HUES64 (cell line): ENCODE data around the gene COL13A1.

Experiments
- H3K27ac ChIP-seq: 2 replicates; pipeline ENCODE4 v1.7.0; 2013; ENCODE audit warnings: low read depth, low read length, inconsistent platforms
- H3K27me3 ChIP-seq: 2 replicates; pipeline ENCODE4 v1.6.1; 2013; ENCODE audit warnings: mild to moderate bottlenecking, low read length; ENCODE audit not compliant: insufficient read depth
- H3K36me3 ChIP-seq: 2 replicates; pipeline ENCODE4 v1.6.1; 2013; ENCODE audit warnings: mild to moderate bottlenecking, low read length; ENCODE audit not compliant: insufficient read depth
- H3K4me1 ChIP-seq: 2 replicates; pipeline ENCODE4 v1.6.1; 2013; ENCODE audit warnings: mild to moderate bottlenecking, low read length, moderate library complexity; ENCODE audit not compliant: insufficient read depth
- H3K4me3 ChIP-seq: 2 replicates; pipeline ENCODE4 v1.5.1; 2013; ENCODE audit warnings: mild to moderate bottlenecking, low read length, moderate library complexity
- H3K9ac ChIP-seq: 2 replicates; pipeline ENCODE4 v1.6.1; 2013; ENCODE audit warnings: mild to moderate bottlenecking, low read depth, low read length
- H3K9me3 ChIP-seq: 2 replicates; pipeline ENCODE4 v1.6.1; 2013; ENCODE audit warnings: low read depth, low read length; ENCODE audit not compliant: insufficient read depth
- WGBS: fragments of 150-250, 120-280 bp; methylation state at CpG from one replicate; pipeline ENCODE4 v1.1.7; 2013; ENCODE audit warnings: missing lambda C conversion rate; 5-methylcytosine and 5-hydroxymethylcytosine counted together

Gene COL13A1

GRCh38 chr10:69879634-69880257, 78.0 kb downstream of the COL13A1 start:
- H3K27ac ChIP-seq, result no peak overlapping the region
- peaks cover 33% of the 10 kb centered on the region for H3K4me1 ChIP-seq
- H3K9ac ChIP-seq, result no peak overlapping the region
- H3K4me3 ChIP-seq, result no peak overlapping the region
- H3K27me3 ChIP-seq, result no peaks in the 10 kb centered on the region
- no peaks in the 10 kb centered on the region for H3K9me3 ChIP-seq
- 84% methylated on average over 13 of the region's 13 CpGs for WGBS
- H3K36me3 ChIP-seq, result no peaks in the 10 kb centered on the region

GRCh38 chr10:69880301-69881081, 78.8 kb downstream of the COL13A1 start:
- 47% methylated on average over 27 of the region's 27 CpGs for WGBS
- H3K9me3 ChIP-seq, result no peaks in the 10 kb centered on the region
- no peaks in the 10 kb centered on the region for H3K36me3 ChIP-seq
- H3K4me1 ChIP-seq, result peaks cover 33% of the 10 kb centered on the region
- no peaks in the 10 kb centered on the region for H3K27me3 ChIP-seq
- H3K27ac ChIP-seq, result no peak overlapping the region
- no peak overlapping the region for H3K9ac ChIP-seq
- H3K4me3 ChIP-seq, result no peak overlapping the region

DNA sequence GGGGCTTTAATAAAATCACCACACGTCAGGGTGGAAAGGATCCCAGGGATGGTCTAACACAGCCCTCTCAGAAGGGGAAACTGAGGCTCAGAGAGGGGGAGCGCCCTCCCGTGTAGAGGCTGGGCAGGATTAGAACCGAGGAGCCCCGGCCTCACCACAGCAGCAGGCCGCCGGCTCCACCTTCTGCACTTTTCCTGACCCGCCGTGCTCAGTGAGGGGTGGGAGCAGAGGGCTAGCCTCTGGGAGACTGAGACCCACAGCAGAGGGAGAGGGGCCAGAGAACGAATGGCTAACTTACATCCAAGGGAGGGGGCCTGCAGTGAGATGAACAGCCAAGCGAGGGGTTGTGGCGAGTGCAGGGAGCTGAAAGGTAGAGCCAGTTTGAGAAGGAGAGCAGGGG, 79.5 kb downstream of the COL13A1 start:
- no peak overlapping the region for H3K9ac ChIP-seq
- WGBS, result 75% methylated on average over 12 of the region's 12 CpGs
- no peak overlapping the region for H3K4me3 ChIP-seq
- H3K36me3 ChIP-seq, result no peaks in the 10 kb centered on the region
- peaks cover 33% of the 10 kb centered on the region for H3K4me1 ChIP-seq
- no peaks in the 10 kb centered on the region for H3K27me3 ChIP-seq
- no peak overlapping the region for H3K27ac ChIP-seq
- H3K9me3 ChIP-seq, result no peaks in the 10 kb centered on the region

DNA sequence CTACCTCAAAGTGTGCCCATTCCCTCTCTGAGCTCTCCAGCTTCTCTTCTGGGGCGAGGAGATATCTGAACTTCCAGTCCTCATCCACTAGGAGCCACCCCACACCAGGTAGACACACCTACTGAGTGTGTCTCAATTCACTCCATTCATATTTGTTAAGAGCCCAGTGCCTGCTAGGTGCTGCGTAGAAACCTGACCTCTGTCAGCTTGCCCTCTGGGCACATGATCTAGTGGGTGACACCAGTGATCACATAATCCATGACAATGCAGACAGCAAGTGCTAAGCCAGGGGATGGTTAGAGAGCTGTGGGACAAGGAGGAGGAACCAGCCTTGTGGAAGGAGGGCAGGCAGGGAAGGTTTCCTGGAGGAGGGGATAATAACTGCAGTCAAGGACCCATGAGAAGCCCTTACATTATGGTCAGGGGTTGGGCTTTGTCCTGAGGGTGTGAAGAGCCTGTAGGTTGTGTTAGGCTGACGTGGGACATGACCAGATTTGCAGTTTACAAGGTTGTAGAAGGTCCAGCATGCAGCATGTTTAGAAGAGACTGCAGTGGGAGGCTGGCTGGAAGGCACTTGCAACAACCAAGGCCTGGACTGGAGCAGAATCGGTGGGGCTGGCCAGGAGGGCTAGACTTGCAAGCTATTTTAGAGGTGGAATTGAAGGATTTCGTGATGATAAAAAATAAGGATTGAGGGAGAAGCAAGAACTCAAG, 81.8 kb downstream of the COL13A1 start:
- no peaks in the 10 kb centered on the region for H3K9me3 ChIP-seq
- peaks cover 17% of the 10 kb centered on the region for H3K4me1 ChIP-seq
- no peak overlapping the region for H3K27ac ChIP-seq
- H3K9ac ChIP-seq, result no peak overlapping the region
- H3K36me3 ChIP-seq, result no peaks in the 10 kb centered on the region
- no peak overlapping the region for H3K4me3 ChIP-seq
- H3K27me3 ChIP-seq, result no peaks in the 10 kb centered on the region
- WGBS, result 87% methylated on average over 5 of the region's 5 CpGs

GRCh38 chr10:69884024-69884367, 82.3 kb downstream of the COL13A1 start:
- H3K9ac ChIP-seq, result no peak overlapping the region
- H3K36me3 ChIP-seq, result no peaks in the 10 kb centered on the region
- WGBS, result 97% methylated on average over 2 of the region's 3 CpGs
- no peaks in the 10 kb centered on the region for H3K27me3 ChIP-seq
- no peak overlapping the region for H3K4me3 ChIP-seq
- peaks cover 17% of the 10 kb centered on the region for H3K4me1 ChIP-seq
- H3K27ac ChIP-seq, result no peak overlapping the region
- H3K9me3 ChIP-seq, result no peaks in the 10 kb centered on the region

DNA sequence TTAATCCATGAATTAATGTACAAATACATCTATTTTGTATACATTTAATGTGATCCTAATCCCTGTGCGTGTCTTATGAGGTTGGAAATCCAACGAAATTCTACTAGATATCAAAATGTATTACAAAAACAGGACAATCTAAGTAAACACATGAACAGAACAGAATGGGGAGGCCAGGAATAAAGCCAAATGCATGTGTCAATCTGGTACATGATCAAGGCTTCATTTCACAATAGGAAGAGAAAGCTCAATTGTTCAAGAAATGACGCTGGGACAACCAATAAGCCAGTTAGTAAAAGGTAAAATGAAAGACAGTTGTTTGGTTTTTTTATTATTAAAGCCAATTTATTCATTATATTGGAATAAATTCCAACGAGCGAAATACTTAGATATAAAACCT, 83.0 kb downstream of the COL13A1 start:
- H3K36me3 ChIP-seq, result no peaks in the 10 kb centered on the region
- H3K9ac ChIP-seq, result no peak overlapping the region
- H3K27ac ChIP-seq, result no peak overlapping the region
- H3K4me1 ChIP-seq, result peaks cover 14% of the 10 kb centered on the region
- WGBS, result 98% methylated on average over 3 of the region's 5 CpGs
- H3K4me3 ChIP-seq, result no peak overlapping the region
- H3K9me3 ChIP-seq, result no peaks in the 10 kb centered on the region
- H3K27me3 ChIP-seq, result no peaks in the 10 kb centered on the region

DNA sequence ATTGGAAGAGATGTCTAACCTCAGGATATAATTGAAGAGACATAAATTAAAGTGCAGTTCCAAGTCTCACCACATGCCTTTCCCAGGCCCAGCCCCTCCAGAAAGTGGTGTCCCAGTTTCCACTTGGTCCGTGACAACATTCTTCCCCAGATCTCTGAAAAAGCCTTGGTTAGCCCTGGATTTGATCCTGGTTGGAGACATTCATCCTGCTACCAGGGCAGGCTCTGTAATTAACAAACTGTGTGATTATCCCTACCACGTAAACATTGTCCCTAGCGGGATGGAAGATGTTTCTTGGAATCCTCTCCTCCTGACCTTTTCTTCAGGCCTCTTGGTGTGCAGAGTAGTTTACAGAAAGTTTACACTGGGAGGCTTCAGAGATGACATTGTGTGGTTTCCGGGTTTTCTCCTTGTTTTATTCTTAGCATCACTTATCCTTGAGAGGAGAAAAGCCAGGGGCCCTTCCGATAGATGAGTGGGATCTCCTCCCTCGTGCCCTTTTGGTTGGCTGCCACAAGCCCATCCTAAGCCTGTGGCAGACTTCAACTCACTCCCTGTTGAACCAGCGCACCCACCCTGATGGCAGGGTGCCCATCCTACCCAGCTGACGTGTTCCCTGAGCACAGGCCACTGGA, 83.8 kb downstream of the COL13A1 start:
- H3K4me3 ChIP-seq, result no peak overlapping the region
- peaks cover 6% of the 10 kb centered on the region for H3K4me1 ChIP-seq
- H3K9ac ChIP-seq, result no peak overlapping the region
- 87% methylated on average over 8 of the region's 8 CpGs for WGBS
- no peak overlapping the region for H3K27ac ChIP-seq
- no peaks in the 10 kb centered on the region for H3K27me3 ChIP-seq
- no peaks in the 10 kb centered on the region for H3K36me3 ChIP-seq
- H3K9me3 ChIP-seq, result no peaks in the 10 kb centered on the region

DNA sequence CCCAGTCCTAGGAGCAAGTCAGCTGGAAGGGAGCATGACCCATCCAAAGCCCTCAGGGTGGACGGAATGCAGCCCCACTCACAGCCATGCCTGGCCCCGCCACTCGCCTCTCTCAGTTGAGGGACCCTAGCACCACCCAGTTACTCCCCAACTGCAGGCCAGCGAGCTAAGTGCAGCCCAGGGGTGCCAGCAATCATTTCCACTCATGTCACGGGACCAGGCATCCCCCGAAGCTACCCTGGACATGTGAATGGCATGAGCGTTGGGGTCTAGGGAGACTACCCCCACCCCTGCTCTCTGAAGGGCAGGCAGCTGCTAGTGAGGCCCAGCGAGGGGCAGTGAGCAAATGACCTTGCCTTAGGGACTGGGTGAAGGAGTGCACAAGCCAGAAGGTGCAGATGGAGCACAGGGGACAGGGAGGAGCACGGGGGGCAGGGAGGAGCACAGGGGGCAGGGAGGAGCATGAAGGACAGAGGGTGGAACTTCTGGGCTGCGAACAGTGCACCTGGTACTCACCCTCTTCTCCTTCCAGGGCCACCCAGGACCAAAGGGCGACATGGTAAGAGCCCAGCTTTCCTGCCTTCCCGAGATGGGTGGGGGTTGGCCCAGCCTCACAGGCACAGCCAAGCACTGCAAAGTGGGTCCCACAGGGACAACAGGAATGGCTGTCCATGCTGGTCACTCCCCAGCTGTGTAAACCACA, 87.3 kb downstream of the COL13A1 start:
- Histone ChIP-seq H3K27me3 (no peaks in the 10 kb centered on the region), H3K4me1 (no peaks in the 10 kb centered on the region), H3K9me3 (no peaks in the 10 kb centered on the region), H3K27ac (no peak overlapping the region), H3K9ac (no peak overlapping the region), H3K4me3 (no peak overlapping the region), H3K36me3 (no peaks in the 10 kb centered on the region)
- WGBS, result 88% methylated on average over 12 of the region's 12 CpGs

GRCh38 chr10:69890065-69890847, 88.5 kb downstream of the COL13A1 start:
- no peak overlapping the region for H3K4me3 ChIP-seq
- no peak overlapping the region for H3K9ac ChIP-seq
- no peaks in the 10 kb centered on the region for H3K4me1 ChIP-seq
- no peak overlapping the region for H3K27ac ChIP-seq
- no peaks in the 10 kb centered on the region for H3K27me3 ChIP-seq
- 75% methylated on average over 7 of the region's 7 CpGs for WGBS
- H3K9me3 ChIP-seq, result no peaks in the 10 kb centered on the region
- H3K36me3 ChIP-seq, result no peaks in the 10 kb centered on the region

- Histone ChIP-seq H3K36me3 (no peaks in the 10 kb centered on the region), H3K9ac (no peak overlapping the region), H3K4me3 (no peak overlapping the region), H3K4me1 (0 out of 2 replicates have a peak, but pooled peaks cover under 1% of the 10 kb centered on the region), H3K27me3 (no peaks in the 10 kb centered on the region), H3K27ac (no peak overlapping the region), H3K9me3 (no peaks in the 10 kb centered on the region)
- 91% methylated on average over 9 of the region's 9 CpGs for WGBS
Measured at GRCh38 chr10:69891057-69891617, 89.4 kb downstream of the COL13A1 start.
